ENCODE data around the gene TTC28.
A peak's percentile ranks its signal among the peaks of the same experiment; 100 is the strongest.

Gene TTC28

GRCh38 chr22:28229566-28230485 lies 449.8 kb downstream of the TTC28 start:
- H3K36me3 Mint-ChIP-seq (ENCODE audit: low read depth): peaks cover 5% of the 10 kb centered on the region
- H3K4me1 Mint-ChIP-seq: peaks cover 25% of the 10 kb centered on the region
- TF ChIP-seq, protein P1, sequence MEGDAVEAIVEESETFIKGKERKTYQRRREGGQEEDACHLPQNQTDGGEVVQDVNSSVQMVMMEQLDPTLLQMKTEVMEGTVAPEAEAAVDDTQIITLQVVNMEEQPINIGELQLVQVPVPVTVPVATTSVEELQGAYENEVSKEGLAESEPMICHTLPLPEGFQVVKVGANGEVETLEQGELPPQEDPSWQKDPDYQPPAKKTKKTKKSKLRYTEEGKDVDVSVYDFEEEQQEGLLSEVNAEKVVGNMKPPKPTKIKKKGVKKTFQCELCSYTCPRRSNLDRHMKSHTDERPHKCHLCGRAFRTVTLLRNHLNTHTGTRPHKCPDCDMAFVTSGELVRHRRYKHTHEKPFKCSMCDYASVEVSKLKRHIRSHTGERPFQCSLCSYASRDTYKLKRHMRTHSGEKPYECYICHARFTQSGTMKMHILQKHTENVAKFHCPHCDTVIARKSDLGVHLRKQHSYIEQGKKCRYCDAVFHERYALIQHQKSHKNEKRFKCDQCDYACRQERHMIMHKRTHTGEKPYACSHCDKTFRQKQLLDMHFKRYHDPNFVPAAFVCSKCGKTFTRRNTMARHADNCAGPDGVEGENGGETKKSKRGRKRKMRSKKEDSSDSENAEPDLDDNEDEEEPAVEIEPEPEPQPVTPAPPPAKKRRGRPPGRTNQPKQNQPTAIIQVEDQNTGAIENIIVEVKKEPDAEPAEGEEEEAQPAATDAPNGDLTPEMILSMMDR (IDR thresholded peaks at IDR 0.05; ENCODE audit: unreplicated experiment in 3 of 3): no peak
- peak overlapping the region in 2 of 3 experiments; percentile 18 to 24 for H3K27ac Mint-ChIP-seq
- H3K27me3 Mint-ChIP-seq (ENCODE audit: low read depth): no peaks in the 10 kb centered on the region
- no peak overlapping the region for H3K4me3 Mint-ChIP-seq
- H3K9me3 Mint-ChIP-seq: no peaks in the 10 kb centered on the region

DNA sequence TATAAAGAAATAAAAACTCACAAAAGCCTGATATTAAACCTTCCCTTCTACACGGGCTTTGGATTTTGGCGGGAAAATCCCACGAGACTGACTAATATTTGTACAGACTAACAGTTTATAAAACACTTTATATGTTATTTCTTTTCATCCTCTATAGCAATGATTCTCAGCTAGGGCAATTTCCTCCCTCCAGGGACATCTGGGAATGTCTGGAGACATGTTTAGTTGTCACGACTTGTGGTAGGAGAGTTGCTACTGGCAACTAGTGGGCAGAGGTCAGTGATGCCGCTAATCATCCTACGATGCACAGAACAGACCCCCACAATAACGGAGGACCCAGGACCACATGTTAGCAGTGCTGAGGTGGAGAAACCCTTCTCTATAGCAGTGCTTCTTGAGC lies 455.8 kb downstream of the TTC28 start:
- Mint-ChIP-seq H3K4me3 (no peak overlapping the region), H3K27me3 (ENCODE audit: low read depth) (no peaks in the 10 kb centered on the region), H3K36me3 (ENCODE audit: low read depth) (peaks cover 5% of the 10 kb centered on the region), H3K4me1 (no peaks in the 10 kb centered on the region), H3K9me3 (no peaks in the 10 kb centered on the region), H3K27ac (no peak overlapping the region)
- TF ChIP-seq, protein P1 (IDR thresholded peaks at IDR 0.05; ENCODE audit: unreplicated experiment in 3 of 3): no peak

GRCh38 chr22:28222976-28223745 lies 456.5 kb downstream of the TTC28 start:
- TF ChIP-seq, protein P1 (IDR thresholded peaks at IDR 0.05; ENCODE audit: unreplicated experiment in 3 of 3): no peak
- H3K9me3 Mint-ChIP-seq: no peaks in the 10 kb centered on the region
- no peak overlapping the region for H3K4me3 Mint-ChIP-seq
- H3K4me1 Mint-ChIP-seq: no peaks in the 10 kb centered on the region
- no peaks in the 10 kb centered on the region for H3K27me3 Mint-ChIP-seq (ENCODE audit: low read depth)
- H3K27ac Mint-ChIP-seq: no peak overlapping the region
- peaks cover 5% of the 10 kb centered on the region for H3K36me3 Mint-ChIP-seq (ENCODE audit: low read depth)

- no peak overlapping the region for H3K27ac Mint-ChIP-seq
- TF ChIP-seq, protein P1 (IDR thresholded peaks at IDR 0.05; ENCODE audit: unreplicated experiment in 3 of 3): no peak
- no peaks in the 10 kb centered on the region for H3K27me3 Mint-ChIP-seq (ENCODE audit: low read depth)
- H3K4me3 Mint-ChIP-seq: no peak overlapping the region
- H3K36me3 Mint-ChIP-seq (ENCODE audit: low read depth): peaks cover 5% of the 10 kb centered on the region
- H3K9me3 Mint-ChIP-seq: no peaks in the 10 kb centered on the region
- no peaks in the 10 kb centered on the region for H3K4me1 Mint-ChIP-seq
Observed at GRCh38 chr22:28222571-28222970, 457.1 kb downstream of the TTC28 start.

- TF ChIP-seq, protein P1 (IDR thresholded peaks at IDR 0.05; ENCODE audit: unreplicated experiment in 3 of 3): no peak
- Mint-ChIP-seq H3K4me1 (no peaks in the 10 kb centered on the region), H3K36me3 (ENCODE audit: low read depth) (peaks cover 5% of the 10 kb centered on the region), H3K9me3 (no peaks in the 10 kb centered on the region), H3K4me3 (no peak overlapping the region), H3K27me3 (ENCODE audit: low read depth) (no peaks in the 10 kb centered on the region), H3K27ac (no peak overlapping the region)
Observed at GRCh38 chr22:28222052-28222451, 457.6 kb downstream of the TTC28 start.

All from nephron (organoid).